ENCODE results near the gene LAMB1.

Gene LAMB1

GRCh38 chr7:108016841-108017775, 14.1 kb upstream of the LAMB1 start:
- TF ChIP-seq REST (IDR thresholded peaks at IDR 0.05; ENCODE audit: insufficient replicate concordance, low read depth) (no peak), GABPA (IDR thresholded peaks at IDR 0.05; ENCODE audit: low read depth) (no peak), SPI1 (IDR thresholded peaks at IDR 0.05; ENCODE audit: borderline replicate concordance, low read depth) (no peak), POLR2AphosphoS5 (IDR thresholded peaks at IDR 0.05; ENCODE audit: low read depth) (no peak), CTCF (IDR thresholded peaks at IDR 0.05; ENCODE audit: insufficient read depth, low read length) (peak; percentile 17)
- no peak for DNase-seq (ENCODE audit: low read depth in 1 of 2, low spot score in 1 of 2)
- no peak overlapping the region for H3K27ac ChIP-seq (replicated peaks)
- no peaks in the 10 kb centered on the region for H3K27me3 ChIP-seq (ENCODE audit: insufficient read depth, poor library complexity, severe bottlenecking)
- no peak overlapping the region for H3K4me3 ChIP-seq (replicated peaks; ENCODE audit: insufficient read depth, low read length)

- Histone ChIP-seq H3K4me3 (replicated peaks; ENCODE audit: insufficient read depth, low read length) (no peak overlapping the region), H3K27ac (replicated peaks) (no peak overlapping the region), H3K27me3 (ENCODE audit: insufficient read depth, poor library complexity, severe bottlenecking) (no peaks in the 10 kb centered on the region)
- TF ChIP-seq SPI1 (IDR thresholded peaks at IDR 0.05; ENCODE audit: borderline replicate concordance, low read depth) (no peak), CTCF (IDR thresholded peaks at IDR 0.05; ENCODE audit: insufficient read depth, low read length) (no peak), GABPA (IDR thresholded peaks at IDR 0.05; ENCODE audit: low read depth) (no peak), POLR2AphosphoS5 (IDR thresholded peaks at IDR 0.05; ENCODE audit: low read depth) (no peak), REST (IDR thresholded peaks at IDR 0.05; ENCODE audit: insufficient replicate concordance, low read depth) (no peak)
- DNase-seq (ENCODE audit: low read depth in 1 of 2, low spot score in 1 of 2) = no peak
These were observed 12.8 kb upstream of the LAMB1 start for GRCh38 chr7:108015740-108016139.

- no peak for DNase-seq (ENCODE audit: low read depth in 1 of 2, low spot score in 1 of 2)
- TF ChIP-seq GABPA (IDR thresholded peaks at IDR 0.05; ENCODE audit: low read depth) (no peak), POLR2AphosphoS5 (IDR thresholded peaks at IDR 0.05; ENCODE audit: low read depth) (no peak), REST (IDR thresholded peaks at IDR 0.05; ENCODE audit: insufficient replicate concordance, low read depth) (no peak), SPI1 (IDR thresholded peaks at IDR 0.05; ENCODE audit: borderline replicate concordance, low read depth) (no peak), CTCF (IDR thresholded peaks at IDR 0.05; ENCODE audit: insufficient read depth, low read length) (no peak)
- Histone ChIP-seq H3K4me3 (replicated peaks; ENCODE audit: insufficient read depth, low read length) (no peak overlapping the region), H3K27me3 (ENCODE audit: insufficient read depth, poor library complexity, severe bottlenecking) (no peaks in the 10 kb centered on the region), H3K27ac (replicated peaks) (no peak overlapping the region)
These were observed 12.1 kb upstream of the LAMB1 start for GRCh38 chr7:108014747-108015682.

All from HL-60 (cell line).